ENCODE results near the gene NDNF. TPM values are rescaled to one million over a fixed set of nuclear protein-coding genes. Genes with fewer than 3 reads are reported as not detected.
A peak's percentile ranks its signal among the peaks of the same experiment; 100 is the strongest.

Gene NDNF
- total and polyA plus RNA-seq, 2 donors (not counting 3 experiments of a cell fraction or from before 2014, with no cell fraction given): not detected

DNA sequence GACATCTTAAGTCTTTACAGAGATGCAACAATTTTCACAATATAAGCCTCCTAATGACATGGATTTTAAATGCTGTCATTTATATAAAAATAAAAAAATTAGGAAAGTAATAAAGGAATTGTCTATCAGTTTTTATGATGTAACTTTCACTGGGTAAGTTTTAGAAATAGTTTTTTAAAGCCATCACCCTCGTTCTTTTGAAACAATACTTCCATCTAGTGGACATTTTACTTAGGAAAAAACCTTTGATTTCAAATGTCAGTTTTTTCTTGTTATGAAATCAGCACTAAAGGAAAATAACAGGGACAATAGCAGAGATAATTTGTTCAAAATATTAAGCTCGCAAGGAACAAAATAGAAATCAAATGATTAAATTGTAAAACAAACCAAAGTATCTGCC lies 24.3 kb upstream of the NDNF start:
- no peaks in the 10 kb centered on the region for H3K36me3 ChIP-seq (ENCODE audit: control insufficient read depth in 2 of 2, extremely low read depth in 1 of 2, insufficient read depth in 2 of 2, low read length in 2 of 2)
- no peak overlapping the region for H3K9ac ChIP-seq (replicated peaks; ENCODE audit: extremely low read depth, insufficient read depth, low read length)
- DNase-seq (ENCODE audit: low read depth, low spot score) (peak; percentile 37), FAIRE-seq (peak; percentile 44)
- H3K9me3 ChIP-seq (replicated peaks; ENCODE audit: control insufficient read depth, insufficient read depth, low read length): no peaks in the 10 kb centered on the region
- no peaks in the 10 kb centered on the region for H3K4me1 ChIP-seq (ENCODE audit: control insufficient read depth, extremely low read depth, insufficient read depth, low read length)
- H3K4me3 ChIP-seq (replicated peaks in 1 of 3; ENCODE audit: insufficient read depth in 1 of 3, low read depth in 1 of 3, low read length in 3 of 3): no peak overlapping the region
- dilution Hi-C loops (cut with MboI; ENCODE audit: extremely low pct_ligation_motif_present, low sequenced_read_pairs) (no loop called here), intact Hi-C loops (cut with micrococcal nuclease) (loop anchor here (1.0 kb wide), 3 partner anchors 377 to 1025 kb away; no protein-coding TSS in a partner anchor)
- POLR2A ChIA-PET: no interaction called here
- H4K20me1 ChIP-seq (replicated peaks; ENCODE audit: control insufficient read depth, extremely low read depth, insufficient read depth, low read length): no peaks in the 10 kb centered on the region
- no TSS peak for BruUV-seq (replicated peaks)
- H3K79me2 ChIP-seq (ENCODE audit: control insufficient read depth, insufficient read depth, low read length): no peaks in the 10 kb centered on the region
- H3K27ac ChIP-seq (ENCODE audit: insufficient read depth, low read depth, low read length): no peak overlapping the region
- TF ChIP-seq FOS (IDR thresholded peaks at IDR 0.05; ENCODE audit: borderline replicate concordance, insufficient read depth, low read length) (no peak), GATA2 (IDR thresholded peaks at IDR 0.05; ENCODE audit: insufficient read depth, insufficient read length, low read depth, low read length) (no peak), EZH2 (IDR thresholded peaks at IDR 0.05; ENCODE audit: borderline replicate concordance, low read depth, low read length, severe bottlenecking) (no peak), JUN (IDR thresholded peaks at IDR 0.05; ENCODE audit: borderline replicate concordance, insufficient read depth, insufficient read length, low read depth) (no peak), POLR2AphosphoS5 (IDR thresholded peaks at IDR 0.05; ENCODE audit: insufficient read depth, low read depth, low read length) (no peak)
- TF ChIP-seq, protein P1, sequence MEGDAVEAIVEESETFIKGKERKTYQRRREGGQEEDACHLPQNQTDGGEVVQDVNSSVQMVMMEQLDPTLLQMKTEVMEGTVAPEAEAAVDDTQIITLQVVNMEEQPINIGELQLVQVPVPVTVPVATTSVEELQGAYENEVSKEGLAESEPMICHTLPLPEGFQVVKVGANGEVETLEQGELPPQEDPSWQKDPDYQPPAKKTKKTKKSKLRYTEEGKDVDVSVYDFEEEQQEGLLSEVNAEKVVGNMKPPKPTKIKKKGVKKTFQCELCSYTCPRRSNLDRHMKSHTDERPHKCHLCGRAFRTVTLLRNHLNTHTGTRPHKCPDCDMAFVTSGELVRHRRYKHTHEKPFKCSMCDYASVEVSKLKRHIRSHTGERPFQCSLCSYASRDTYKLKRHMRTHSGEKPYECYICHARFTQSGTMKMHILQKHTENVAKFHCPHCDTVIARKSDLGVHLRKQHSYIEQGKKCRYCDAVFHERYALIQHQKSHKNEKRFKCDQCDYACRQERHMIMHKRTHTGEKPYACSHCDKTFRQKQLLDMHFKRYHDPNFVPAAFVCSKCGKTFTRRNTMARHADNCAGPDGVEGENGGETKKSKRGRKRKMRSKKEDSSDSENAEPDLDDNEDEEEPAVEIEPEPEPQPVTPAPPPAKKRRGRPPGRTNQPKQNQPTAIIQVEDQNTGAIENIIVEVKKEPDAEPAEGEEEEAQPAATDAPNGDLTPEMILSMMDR (IDR thresholded peaks at IDR 0.05; ENCODE audit: extremely low read depth in 1 of 2, insufficient read depth in 1 of 2, low read depth in 1 of 2, low read length in 2 of 2): peak in 1 of 2 donors; percentile 14
- H3K27me3 ChIP-seq (ENCODE audit: control insufficient read depth in 2 of 2, insufficient read depth in 2 of 2, low read length in 2 of 2): no peaks in the 10 kb centered on the region
- CTCF ChIA-PET: interaction anchor here (1.0 kb wide), 1 partner anchor 941 kb away, joined by 7 read pairs; no protein-coding TSS in a partner anchor
- no peak overlapping the region for H2AFZ ChIP-seq (ENCODE audit: low read depth, low read length)
- H3K4me2 ChIP-seq (ENCODE audit: insufficient read depth, low read length): no peak overlapping the region
- H3K9me1 ChIP-seq (replicated peaks; ENCODE audit: control insufficient read depth, extremely low read depth, insufficient read depth, low read length): no peaks in the 10 kb centered on the region
